HG03457 (cell line): Measurements from ENCODE around the gene MCRIP2.
A peak's percentile ranks its signal among the peaks of the same experiment; 100 is the strongest.

Source experiments
- ATAC-seq: cut with Tn5 transposase; IDR thresholded peaks from one replicate; pipeline ENCODE4 v1.9.1; 2021; ENCODE audit warnings: moderate number of reproducible peaks; ENCODE audit not compliant: unreplicated experiment

Gene MCRIP2

GRCh38 chr16:647173-647902 lies 5.7 kb downstream of the MCRIP2 start:
- no peak for ATAC-seq

GRCh38 chr16:648071-648780 lies 6.6 kb downstream of the MCRIP2 start:
- ATAC-seq = no peak

- peak; percentile 50 for ATAC-seq
Measured at GRCh38 chr16:648781-649589, 7.4 kb downstream of the MCRIP2 start, which contains the start of gene WDR90. Gene WDR90 (plus strand): TSS chr16:649365. CDS start chr16:649417, 52 bp downstream.

- ATAC-seq = no peak
Measured at GRCh38 chr16:649631-650030, 8.0 kb downstream of the MCRIP2 start.

GRCh38 chr16:651844-652243 lies 10.2 kb downstream of the MCRIP2 start:
- no peak for ATAC-seq

- no peak for ATAC-seq
Measured at GRCh38 chr16:652454-653305, 11.1 kb downstream of the MCRIP2 start.

- no peak for ATAC-seq
Measured at GRCh38 chr16:654034-654433, 12.4 kb downstream of the MCRIP2 start.

- ATAC-seq = no peak
Measured at GRCh38 chr16:657487-657886, 15.9 kb downstream of the MCRIP2 start.

GRCh38 chr16:658679-659571 lies 17.3 kb downstream of the MCRIP2 start:
- ATAC-seq = no peak

GRCh38 chr16:659618-660017 lies 18.0 kb downstream of the MCRIP2 start:
- no peak for ATAC-seq

- no peak for ATAC-seq
Measured at GRCh38 chr16:660132-660458, 18.5 kb downstream of the MCRIP2 start.

GRCh38 chr16:660459-661183 lies 19.0 kb downstream of the MCRIP2 start:
- ATAC-seq = no peak

GRCh38 chr16:661184-661821 lies 19.7 kb downstream of the MCRIP2 start:
- ATAC-seq = no peak

GRCh38 chr16:662095-662494 lies 20.5 kb downstream of the MCRIP2 start:
- ATAC-seq = no peak

- no peak for ATAC-seq
Measured at GRCh38 chr16:662597-662996, 21.0 kb downstream of the MCRIP2 start.

GRCh38 chr16:666572-666971 lies 24.9 kb downstream of the MCRIP2 start:
- ATAC-seq = no peak

GRCh38 chr16:667113-667779 lies 25.6 kb downstream of the MCRIP2 start:
- ATAC-seq = no peak
